GM12864 (cell line): ENCODE results near the gene TMEM91.
"Not testable (repeated sequence)": the region's sequence is repeated elsewhere in the genome, so short reads cannot be mapped to it uniquely, and the experiment has no call there.

Source experiments
- DNase-seq: peaks from one replicate; pipeline ENCODE4 v3.0.0-alpha.2; 2011; ENCODE audit warnings: low read depth
- H3K4me3 ChIP-seq: 2 replicates; pipeline ENCODE4 v1.5.1; 2011; ENCODE audit warnings: mild to moderate bottlenecking, low read depth, low read length, control low read depth
- CTCF ChIP-seq: IDR thresholded peaks from 2 replicates; pipeline ENCODE4 v1.5.1; 2011; ENCODE audit warnings: low read depth, mild to moderate bottlenecking, moderate library complexity, low read length, control low read depth, inconsistent platforms; ENCODE audit errors: missing control alignments

TMEM91 gene

DNA sequence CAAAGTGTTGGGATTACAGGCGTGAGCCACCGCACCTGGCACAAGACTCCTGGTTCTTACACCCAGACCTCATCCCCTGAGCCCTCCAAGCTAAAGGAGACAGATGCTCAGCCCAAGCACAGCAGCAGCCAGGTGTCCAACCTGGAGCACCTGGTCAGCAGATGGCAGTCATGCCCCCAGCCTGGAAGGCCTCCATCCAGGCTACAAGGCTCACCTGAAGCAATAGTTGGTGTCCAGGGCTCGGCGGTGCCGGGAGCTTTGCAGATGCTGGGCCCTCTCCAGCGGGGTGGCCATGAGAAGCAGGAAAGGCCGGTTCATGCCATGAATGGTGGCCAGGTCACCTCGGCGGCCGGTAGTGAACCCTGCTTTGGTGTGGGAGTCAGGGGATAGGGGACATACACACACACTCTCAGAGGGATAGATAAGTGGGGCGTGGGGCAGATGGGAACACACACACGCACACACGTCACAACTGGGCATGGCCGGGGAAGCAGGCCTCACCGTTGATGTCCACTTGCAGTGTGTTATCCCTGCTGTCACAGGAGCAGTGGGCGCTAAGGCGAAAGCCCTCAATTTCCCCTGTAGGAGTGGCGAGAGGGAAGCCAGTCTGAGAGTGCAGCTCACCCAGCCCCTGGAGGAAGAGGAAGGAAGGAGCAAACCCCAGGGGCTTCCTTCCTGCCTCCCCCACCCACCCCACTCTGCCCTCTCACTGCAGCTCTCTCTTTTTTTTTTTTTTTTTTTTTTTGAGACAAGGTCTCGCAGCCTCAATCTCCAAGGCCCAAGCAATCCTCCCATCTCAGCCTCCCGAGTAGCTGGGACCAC lies 34.5 kb upstream of the TMEM91 start:
- no peak for DNase-seq
- no peak overlapping the region for H3K4me3 ChIP-seq
- TF ChIP-seq CTCF: peak; percentile 7

GRCh38 chr19:41344162-41344561 lies 32.2 kb upstream of the TMEM91 start:
- no peak for DNase-seq
- no peak overlapping the region for H3K4me3 ChIP-seq
- no peak for TF ChIP-seq CTCF

DNA sequence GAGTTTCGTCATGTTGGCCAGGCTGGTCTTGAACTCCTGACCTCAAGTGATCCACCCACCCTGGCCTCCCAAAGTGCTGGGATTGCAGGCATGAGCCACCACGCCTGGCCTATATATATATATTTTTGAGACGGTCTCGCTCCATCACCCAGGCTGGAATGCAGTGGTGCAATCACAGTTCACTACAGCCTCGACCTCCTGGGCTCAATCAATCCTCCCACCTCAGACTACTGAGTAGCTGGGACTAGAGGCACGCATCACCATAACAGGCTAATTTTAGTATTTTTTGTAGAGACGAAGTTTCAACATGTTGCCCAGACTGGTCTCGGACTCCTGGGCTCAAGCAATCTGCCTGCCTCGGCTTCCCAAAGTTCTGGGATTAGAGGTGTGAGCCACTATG lies 29.4 kb upstream of the TMEM91 start:
- DNase-seq, H3K4me3 ChIP-seq: not testable (repeated sequence)

DNA sequence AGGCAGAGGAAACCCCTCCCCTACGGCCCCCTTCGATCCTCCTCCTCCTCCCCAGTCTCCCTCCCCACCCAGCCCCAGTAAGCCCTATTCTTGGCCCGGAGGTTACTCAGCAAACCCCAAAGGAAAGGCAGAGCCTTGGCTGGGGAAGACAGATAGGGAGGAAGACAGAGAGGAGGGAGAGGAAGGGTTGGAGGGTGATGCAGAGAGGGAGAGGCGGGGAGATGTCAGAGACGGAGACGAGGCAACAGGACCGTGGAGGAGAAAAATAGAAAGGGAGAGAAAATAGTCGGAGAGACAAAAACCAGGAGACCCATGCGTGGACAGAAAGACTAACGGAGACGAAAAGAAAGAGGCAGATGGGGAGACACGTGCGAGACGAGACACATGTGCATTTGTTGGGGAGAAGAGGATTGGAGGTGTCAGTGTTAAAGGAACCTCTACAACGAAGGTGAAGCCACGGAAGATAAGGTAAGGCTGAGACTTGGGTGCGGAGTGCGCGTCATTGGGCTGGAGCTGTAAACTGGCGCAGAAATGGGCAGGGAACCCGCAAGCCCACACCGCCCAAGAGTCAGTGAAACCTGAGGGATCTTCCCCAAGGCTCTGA lies 25.5 kb upstream of the TMEM91 start:
- no peak for TF ChIP-seq CTCF
- H3K4me3 ChIP-seq: peak overlapping the region; percentile 83
- DNase-seq: no peak

DNA sequence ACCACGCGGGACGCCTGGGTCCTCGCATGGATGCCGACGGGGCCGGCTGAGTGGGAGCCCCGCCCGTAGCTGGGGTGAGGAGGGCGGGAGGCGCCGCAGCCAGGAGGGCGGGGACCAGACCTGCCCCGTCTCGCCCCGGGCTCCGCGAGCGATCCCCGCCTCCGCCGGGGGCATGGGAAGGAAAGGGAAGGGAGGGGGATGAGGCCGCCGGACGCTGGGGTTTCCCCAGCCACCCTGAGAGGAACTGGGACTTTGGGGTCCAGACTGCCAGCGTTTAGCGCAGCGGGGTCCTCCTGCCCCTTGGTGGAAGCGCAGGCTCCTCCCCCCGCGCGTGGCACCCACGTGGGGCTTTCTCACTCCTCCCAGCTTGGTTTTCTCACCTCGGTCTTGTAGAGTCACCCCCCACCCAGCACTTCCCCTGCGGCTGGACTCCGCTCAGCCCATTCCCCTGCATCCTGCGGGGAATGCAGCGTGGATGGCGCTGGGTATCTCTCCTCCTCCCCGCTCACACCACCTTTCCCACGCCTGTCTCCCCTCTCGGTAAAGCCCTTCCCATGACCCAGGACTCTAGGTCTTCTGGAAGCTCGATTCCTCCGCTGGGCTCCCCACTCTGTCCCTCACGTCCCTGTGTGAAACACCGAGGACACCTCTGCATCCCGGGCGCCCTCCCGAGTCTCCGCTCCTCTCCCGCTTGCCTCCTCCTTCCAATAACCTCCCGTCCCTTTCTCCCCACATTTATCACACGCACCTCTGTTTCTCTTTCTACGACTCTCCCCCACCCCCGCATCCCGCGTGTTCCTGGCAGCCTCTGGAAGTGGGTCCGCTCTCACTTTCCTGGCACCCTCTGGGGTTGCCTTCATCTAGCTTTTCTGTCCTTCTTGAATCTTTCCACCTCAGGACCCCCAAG lies 24.7 kb upstream of the TMEM91 start:
- DNase-seq: no peak
- H3K4me3 ChIP-seq: peak overlapping the region; percentile 83
- TF ChIP-seq CTCF: no peak

- peak overlapping the region; percentile 83 for H3K4me3 ChIP-seq
- no peak for DNase-seq
- no peak for TF ChIP-seq CTCF
These were observed 24.1 kb upstream of the TMEM91 start for GRCh38 chr19:41352279-41352608.
